NCI-H1092 treated with DMSO at 0.1 percent for 48 hours (cell line): ENCODE data around the gene SCO1.
"Not testable (repeated sequence)": the region's sequence is repeated elsewhere in the genome, so short reads cannot be mapped to it uniquely, and the experiment has no call there.

Experiments
- DNase-seq: peaks from one replicate; lab custom pipeline; 2025; lab: John Stamatoyannopoulos, UW

SCO1 gene

GRCh38 chr17:10697092-10698081 lies at the start of gene SCO1, which contains the start of gene ADPRM:
TSS of gene SCO1 (minus strand) at chr17:10697533. CDS start at chr17:10697507, 26 bp downstream.
TSS of gene ADPRM (plus strand) at chr17:10697594. CDS start at chr17:10704927, 7,333 bp downstream.
- peak; percentile 80 for DNase-seq

GRCh38 chr17:10745231-10745630 lies 47.9 kb upstream of the SCO1 start:
- DNase-seq, result no peak

GRCh38 chr17:10744501-10745000 lies 47.2 kb upstream of the SCO1 start:
- DNase-seq, result no peak

- no peak for DNase-seq
These were observed 46.1 kb upstream of the SCO1 start for GRCh38 chr17:10743316-10744009.

GRCh38 chr17:10742431-10742830 lies 45.1 kb upstream of the SCO1 start:
- no peak for DNase-seq

- DNase-seq, result no peak
These were observed 44.2 kb upstream of the SCO1 start for GRCh38 chr17:10741416-10742135.

- no peak for DNase-seq
These were observed 42.1 kb upstream of the SCO1 start for GRCh38 chr17:10739386-10739785.

- no peak for DNase-seq
These were observed 41.4 kb upstream of the SCO1 start for GRCh38 chr17:10738521-10739258.

GRCh38 chr17:10737736-10738135 lies 40.4 kb upstream of the SCO1 start:
- DNase-seq, result no peak

GRCh38 chr17:10737168-10737622 lies 39.9 kb upstream of the SCO1 start:
- DNase-seq, result peak; percentile 39

GRCh38 chr17:10735821-10736220 lies 38.5 kb upstream of the SCO1 start:
- no peak for DNase-seq

- no peak for DNase-seq
These were observed 37.9 kb upstream of the SCO1 start for GRCh38 chr17:10735251-10735650.

- DNase-seq, result no peak
These were observed 36.3 kb upstream of the SCO1 start for GRCh38 chr17:10733666-10734065.

GRCh38 chr17:10732121-10732520 lies 34.8 kb upstream of the SCO1 start:
- DNase-seq, result not testable (repeated sequence)

- DNase-seq, result no peak
These were observed 34.1 kb upstream of the SCO1 start for GRCh38 chr17:10731408-10731879.

GRCh38 chr17:10730247-10730646 lies 32.9 kb upstream of the SCO1 start:
- not testable (repeated sequence) for DNase-seq

- peak; percentile 63 for DNase-seq
These were observed 32.2 kb upstream of the SCO1 start, which contains the start of gene TMEM220 for GRCh38 chr17:10729334-10730193. TSS of gene TMEM220 (minus strand) at chr17:10730023. CDS start at chr17:10729851, 172 bp downstream.

GRCh38 chr17:10728331-10728892 lies 31.1 kb upstream of the SCO1 start:
- no peak for DNase-seq

- no peak for DNase-seq
These were observed 29.9 kb upstream of the SCO1 start for GRCh38 chr17:10727192-10727591.

- no peak for DNase-seq
These were observed 28.9 kb upstream of the SCO1 start for GRCh38 chr17:10726196-10726595.
